ENCODE results near the gene CORT.

CORT gene

DNA sequence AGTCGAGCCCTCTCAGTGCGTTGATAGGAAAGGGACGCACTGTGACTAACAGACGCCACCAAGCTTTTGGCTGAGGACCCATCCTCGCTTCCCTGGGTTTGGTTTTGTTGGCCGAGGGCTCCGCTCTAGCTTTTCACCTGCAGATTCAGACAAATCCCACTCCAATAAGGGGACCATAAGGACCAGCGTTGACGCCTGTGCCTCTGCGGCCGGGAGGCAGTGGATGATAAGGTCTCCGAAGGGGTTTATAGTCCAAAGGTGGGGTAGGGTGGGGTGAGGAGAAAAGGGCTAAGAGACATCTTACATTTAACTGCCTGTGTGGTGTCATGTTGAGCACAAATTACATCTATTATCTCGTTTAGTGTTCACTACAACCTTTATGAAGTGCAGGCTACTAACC is 25.7 kb downstream of the CORT start:
- Mint-ChIP-seq H3K27me3 (ENCODE audit: low read depth) (no peaks in the 10 kb centered on the region), H3K9me3 (no peaks in the 10 kb centered on the region), H3K36me3 (ENCODE audit: low read depth) (no peaks in the 10 kb centered on the region), H3K4me3 (peak overlapping the region; percentile 94), H3K4me1 (ENCODE audit: low read depth) (peaks cover 31% of the 10 kb centered on the region), H3K27ac (peak overlapping the region; percentile 87)

GRCh38 chr1:10479296-10479695 is 29.5 kb downstream of the CORT start:
- no peaks in the 10 kb centered on the region for H3K27me3 Mint-ChIP-seq (ENCODE audit: low read depth)
- no peaks in the 10 kb centered on the region for H3K36me3 Mint-ChIP-seq (ENCODE audit: low read depth)
- no peak overlapping the region for H3K4me3 Mint-ChIP-seq
- H3K4me1 Mint-ChIP-seq (ENCODE audit: low read depth): peaks cover 20% of the 10 kb centered on the region
- H3K27ac Mint-ChIP-seq: no peak overlapping the region
- no peaks in the 10 kb centered on the region for H3K9me3 Mint-ChIP-seq

- peaks cover 14% of the 10 kb centered on the region for H3K4me1 Mint-ChIP-seq (ENCODE audit: low read depth)
- no peaks in the 10 kb centered on the region for H3K9me3 Mint-ChIP-seq
Observed at GRCh38 chr1:10480614-10481013, 30.8 kb downstream of the CORT start.

GRCh38 chr1:10484521-10484920 is 34.7 kb downstream of the CORT start:
- Mint-ChIP-seq H3K4me3 (no peak overlapping the region), H3K36me3 (ENCODE audit: low read depth) (peaks cover 14% of the 10 kb centered on the region), H3K9me3 (no peaks in the 10 kb centered on the region), H3K27me3 (ENCODE audit: low read depth) (no peaks in the 10 kb centered on the region), H3K4me1 (ENCODE audit: low read depth) (peaks cover 6% of the 10 kb centered on the region), H3K27ac (no peak overlapping the region)

More at GRCh38 chr1:10480614-10481013, 30.8 kb downstream of the CORT start:
- Mint-ChIP-seq H3K27me3 (ENCODE audit: low read depth) (no peaks in the 10 kb centered on the region), H3K36me3 (ENCODE audit: low read depth) (peaks cover 7% of the 10 kb centered on the region), H3K27ac (no peak overlapping the region), H3K4me3 (no peak overlapping the region)

DNA sequence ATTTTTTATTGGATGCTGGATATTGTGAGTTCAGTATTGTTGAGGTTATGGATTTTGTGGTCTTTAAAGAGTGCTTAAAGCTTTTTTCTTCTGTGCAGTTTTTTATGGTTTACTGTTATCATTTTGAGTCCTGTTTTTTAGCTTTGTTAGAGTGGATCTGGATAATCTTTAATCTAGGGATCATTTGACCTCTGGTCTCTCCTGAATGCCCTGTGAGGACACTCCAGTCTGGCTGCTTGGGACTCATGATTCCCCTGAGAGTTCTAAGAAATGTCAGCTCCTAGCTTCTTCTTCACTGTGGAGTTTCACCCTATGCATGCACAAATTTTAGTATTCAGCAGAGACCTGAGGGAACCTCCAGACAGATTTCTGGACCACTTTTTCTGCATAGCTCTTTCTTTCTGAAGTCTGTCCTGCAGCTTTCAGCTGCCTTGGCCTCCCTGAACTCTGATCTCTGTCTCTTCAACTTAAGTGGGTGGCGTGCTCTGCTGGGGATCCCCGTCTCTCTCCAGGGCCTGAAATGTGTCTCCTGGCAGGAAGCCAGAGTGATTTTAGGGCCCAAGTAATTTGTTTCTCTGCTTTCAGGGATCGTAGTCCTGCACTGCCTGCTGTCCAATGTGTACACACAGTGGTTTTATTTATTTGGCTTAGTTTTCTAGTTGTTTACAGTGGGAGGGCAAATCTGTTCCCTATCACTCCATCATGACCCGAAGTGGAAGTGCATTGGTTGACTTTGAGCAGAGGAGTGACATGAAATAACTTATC is 39.6 kb downstream of the CORT start:
- Mint-ChIP-seq H3K9me3 (no peaks in the 10 kb centered on the region), H3K27me3 (ENCODE audit: low read depth) (no peaks in the 10 kb centered on the region), H3K4me3 (no peak overlapping the region), H3K27ac (no peak overlapping the region), H3K36me3 (ENCODE audit: low read depth) (peaks cover 14% of the 10 kb centered on the region), H3K4me1 (ENCODE audit: low read depth) (peaks cover 18% of the 10 kb centered on the region)

GRCh38 chr1:10490286-10490970 is 40.6 kb downstream of the CORT start:
- no peak overlapping the region for H3K4me3 Mint-ChIP-seq
- H3K27ac Mint-ChIP-seq: no peak overlapping the region
- H3K27me3 Mint-ChIP-seq (ENCODE audit: low read depth): no peaks in the 10 kb centered on the region
- H3K9me3 Mint-ChIP-seq: no peaks in the 10 kb centered on the region
- peaks cover 27% of the 10 kb centered on the region for H3K4me1 Mint-ChIP-seq (ENCODE audit: low read depth)
- peaks cover 8% of the 10 kb centered on the region for H3K36me3 Mint-ChIP-seq (ENCODE audit: low read depth)

DNA sequence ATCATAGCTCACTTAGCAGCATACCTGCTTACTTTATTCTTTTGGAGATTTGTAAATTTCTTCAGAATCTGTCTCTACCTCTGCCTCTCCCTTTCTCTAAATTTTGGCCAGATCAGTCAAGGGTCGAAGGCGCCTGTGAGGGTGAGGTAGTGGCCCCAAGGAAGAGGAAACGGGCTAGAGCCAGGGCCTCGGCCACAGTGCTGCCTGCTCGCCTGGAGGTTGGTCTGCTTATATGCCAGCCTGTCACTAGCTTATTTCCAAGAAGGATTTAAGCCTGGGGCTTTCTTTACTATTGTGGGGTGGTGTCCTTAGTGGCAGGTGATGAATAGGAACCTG is 44.6 kb downstream of the CORT start:
- no peaks in the 10 kb centered on the region for H3K27me3 Mint-ChIP-seq (ENCODE audit: low read depth)
- H3K4me3 Mint-ChIP-seq: peak overlapping the region; percentile 82
- H3K27ac Mint-ChIP-seq: no peak overlapping the region

GRCh38 chr1:10494754-10495474 is 45.1 kb downstream of the CORT start:
- Mint-ChIP-seq H3K27me3 (ENCODE audit: low read depth) (no peaks in the 10 kb centered on the region), H3K27ac (peak overlapping the region; percentile 91), H3K36me3 (ENCODE audit: low read depth) (peaks cover 2% of the 10 kb centered on the region), H3K4me3 (peak overlapping the region; percentile 82), H3K9me3 (no peaks in the 10 kb centered on the region), H3K4me1 (ENCODE audit: low read depth) (peaks cover 42% of the 10 kb centered on the region)

More for the DNA sequence above, 44.6 kb downstream of the CORT start:
- H3K36me3 Mint-ChIP-seq (ENCODE audit: low read depth): peaks cover 5% of the 10 kb centered on the region
- H3K4me1 Mint-ChIP-seq (ENCODE audit: low read depth): peaks cover 45% of the 10 kb centered on the region
- no peaks in the 10 kb centered on the region for H3K9me3 Mint-ChIP-seq

DNA sequence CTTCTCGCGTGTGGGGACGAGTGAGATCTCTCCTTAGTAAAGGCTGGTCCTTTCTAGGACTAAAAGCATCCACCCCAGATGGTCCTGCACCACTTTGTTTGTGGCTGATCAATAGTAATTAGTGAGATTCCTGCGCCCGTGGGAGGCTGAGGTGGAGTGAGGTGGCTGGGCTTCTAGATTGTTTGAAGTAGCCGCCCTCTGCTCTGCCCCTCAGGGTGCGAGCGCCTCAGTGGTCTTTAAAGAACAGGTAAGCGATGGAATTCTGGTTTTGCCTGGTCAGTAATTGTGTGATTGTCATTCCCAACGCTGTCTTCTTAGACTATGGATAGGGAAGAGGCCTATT is 45.6 kb downstream of the CORT start:
- H3K27ac Mint-ChIP-seq: peak overlapping the region; percentile 91
- peaks cover 2% of the 10 kb centered on the region for H3K36me3 Mint-ChIP-seq (ENCODE audit: low read depth)
- no peaks in the 10 kb centered on the region for H3K9me3 Mint-ChIP-seq
- H3K4me3 Mint-ChIP-seq: peak overlapping the region; percentile 82
- peaks cover 40% of the 10 kb centered on the region for H3K4me1 Mint-ChIP-seq (ENCODE audit: low read depth)
- H3K27me3 Mint-ChIP-seq (ENCODE audit: low read depth): no peaks in the 10 kb centered on the region

DNA sequence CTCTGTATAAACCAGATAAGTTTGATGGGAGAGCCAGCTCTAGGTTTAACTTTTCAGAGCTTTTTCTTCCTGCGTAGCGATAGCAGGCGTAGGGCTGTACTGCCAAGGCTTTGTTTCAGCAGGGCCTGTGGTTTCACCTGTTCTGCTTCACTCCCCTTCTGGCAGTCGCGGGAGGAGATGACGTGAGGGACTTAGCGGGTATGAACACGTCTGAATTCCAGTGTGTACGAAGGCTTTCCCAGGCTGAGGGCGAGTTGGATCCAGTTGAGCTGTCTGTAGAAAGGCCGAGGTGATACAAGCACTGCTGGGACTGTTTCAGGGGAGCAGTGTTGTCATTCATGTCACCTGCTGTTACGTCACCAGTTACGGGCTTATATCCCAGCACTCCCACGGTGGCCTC is 46.1 kb downstream of the CORT start:
- Mint-ChIP-seq H3K4me1 (ENCODE audit: low read depth) (peaks cover 39% of the 10 kb centered on the region), H3K36me3 (ENCODE audit: low read depth) (peaks cover 2% of the 10 kb centered on the region), H3K27me3 (ENCODE audit: low read depth) (no peaks in the 10 kb centered on the region), H3K4me3 (peak overlapping the region; percentile 82), H3K9me3 (no peaks in the 10 kb centered on the region), H3K27ac (peak overlapping the region; percentile 91)

GRCh38 chr1:10497109-10497508 is 47.3 kb downstream of the CORT start:
- Mint-ChIP-seq H3K36me3 (ENCODE audit: low read depth) (peaks cover 2% of the 10 kb centered on the region), H3K4me3 (no peak overlapping the region), H3K27me3 (ENCODE audit: low read depth) (no peaks in the 10 kb centered on the region), H3K27ac (no peak overlapping the region), H3K9me3 (no peaks in the 10 kb centered on the region), H3K4me1 (ENCODE audit: low read depth) (peaks cover 44% of the 10 kb centered on the region)

DNA sequence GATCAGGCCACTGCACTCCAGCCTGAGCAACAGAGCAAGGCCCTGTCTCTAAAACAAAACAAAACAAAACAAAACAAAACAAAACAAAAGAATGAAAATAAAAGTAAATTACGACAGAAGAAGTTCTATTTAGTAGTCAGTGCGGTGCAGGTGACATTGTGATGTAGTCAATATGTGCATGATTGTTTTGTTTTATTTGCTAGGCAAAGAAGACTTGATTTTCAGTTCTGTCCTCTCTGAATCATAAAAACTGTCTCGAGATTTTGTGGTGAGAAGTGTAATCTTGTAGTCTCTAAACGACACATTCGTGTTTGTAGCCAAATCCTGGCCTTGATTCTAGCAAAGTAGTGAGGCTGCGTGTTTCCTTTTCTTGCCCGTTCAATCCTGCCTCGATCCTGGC is 48.4 kb downstream of the CORT start:
- H3K36me3 Mint-ChIP-seq (ENCODE audit: low read depth): peaks cover 2% of the 10 kb centered on the region
- peak overlapping the region; percentile 78 for H3K27ac Mint-ChIP-seq
- no peaks in the 10 kb centered on the region for H3K27me3 Mint-ChIP-seq (ENCODE audit: low read depth)
- peak overlapping the region; percentile 33 for H3K4me3 Mint-ChIP-seq
- H3K4me1 Mint-ChIP-seq (ENCODE audit: low read depth): peaks cover 44% of the 10 kb centered on the region
- H3K9me3 Mint-ChIP-seq: no peaks in the 10 kb centered on the region
